ENCODE data around the gene MST1R.
A peak's percentile ranks its signal among the peaks of the same experiment; 100 is the strongest.
"Not testable (repeated sequence)": the region's sequence is repeated elsewhere in the genome, so short reads cannot be mapped to it uniquely, and the experiment has no call there.

The MST1R gene

DNA sequence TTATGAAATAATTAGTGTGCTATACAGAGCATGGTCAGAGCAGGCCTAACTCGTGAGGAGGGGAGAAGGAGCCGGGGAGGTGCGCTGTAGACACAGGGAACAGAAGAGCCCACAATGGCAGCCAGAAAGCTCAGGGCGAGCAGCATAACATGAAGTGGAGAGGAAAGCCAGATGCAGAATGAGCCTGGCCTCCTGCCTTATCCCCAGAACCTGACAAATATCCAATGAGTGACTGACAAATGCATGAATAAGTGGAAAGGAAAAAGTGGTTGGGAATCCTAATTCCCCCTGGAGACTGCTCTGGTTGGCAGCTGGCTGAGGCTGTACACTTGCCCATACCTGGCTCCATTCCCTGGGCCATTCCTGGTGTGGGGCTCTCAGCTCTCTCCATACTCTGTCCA is 9.2 kb upstream of the MST1R start:
- no peak for DNase-seq (ENCODE audit: insufficient read length, low spot score)
- FAIRE-seq, result no peak
- TF ChIP-seq POLR2A (IDR thresholded peaks at IDR 0.05; ENCODE audit: low read depth, low read length), result no peak
- TF ChIP-seq POU2F2 (IDR thresholded peaks at IDR 0.05; ENCODE audit: low read depth, low read length), result no peak
- TF ChIP-seq POLR2AphosphoS5 (IDR thresholded peaks at IDR 0.05; ENCODE audit: low read depth, low read length), result no peak
- TF ChIP-seq PAX5 (IDR thresholded peaks at IDR 0.05; ENCODE audit: insufficient read depth, low read length, severe bottlenecking), result no peak
- no peak for TF ChIP-seq TAF1 (IDR thresholded peaks at IDR 0.05; ENCODE audit: low read depth, low read length)
- TF ChIP-seq SPI1 (IDR thresholded peaks at IDR 0.05; ENCODE audit: low read depth, low read length), result no peak

DNA sequence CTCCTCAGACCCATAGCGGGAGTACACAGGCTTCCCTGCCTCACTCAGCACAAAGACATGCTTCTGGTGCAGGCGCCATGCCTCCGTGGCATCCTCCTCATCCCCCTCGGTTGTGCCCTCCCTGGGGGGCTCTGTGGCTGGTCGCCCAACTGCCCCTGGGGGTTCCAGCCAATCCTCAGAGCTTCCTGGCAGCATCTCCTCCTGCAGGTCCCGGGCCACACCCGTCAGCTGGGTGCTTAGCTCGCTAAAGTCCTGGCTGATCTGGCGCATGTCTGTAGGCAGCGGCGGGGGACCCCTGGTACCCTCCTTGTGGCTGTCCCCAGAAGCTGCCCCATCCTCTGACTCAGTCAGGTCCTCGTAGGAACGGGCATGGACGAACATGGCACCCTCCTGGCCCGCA is 7.9 kb upstream of the MST1R start:
- FAIRE-seq, result no peak
- no peak for DNase-seq (ENCODE audit: insufficient read length, low spot score)

DNA sequence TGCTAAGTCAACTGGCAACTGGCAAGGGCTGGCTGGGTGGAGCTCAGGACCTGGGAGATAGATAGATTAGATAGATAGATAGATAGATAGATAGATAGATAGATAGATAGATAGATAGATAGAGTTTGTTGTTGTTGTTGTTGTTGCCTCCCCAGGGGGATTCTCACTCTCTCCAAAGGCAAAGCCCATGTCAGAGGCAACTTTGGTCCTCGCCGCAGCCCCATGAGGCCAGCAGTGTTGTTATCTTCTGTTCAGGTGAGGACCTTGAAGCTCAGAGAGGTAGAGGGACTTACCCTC is 7.4 kb upstream of the MST1R start:
- TF ChIP-seq PAX5 (IDR thresholded peaks at IDR 0.05; ENCODE audit: insufficient read depth, low read length, severe bottlenecking) (no peak), TAF1 (IDR thresholded peaks at IDR 0.05; ENCODE audit: low read depth, low read length) (no peak), POLR2A (IDR thresholded peaks at IDR 0.05; ENCODE audit: low read depth, low read length) (no peak), POU2F2 (IDR thresholded peaks at IDR 0.05; ENCODE audit: low read depth, low read length) (no peak)
- FAIRE-seq (no peak), DNase-seq (ENCODE audit: insufficient read length, low spot score) (no peak)

More for the DNA sequence above, 7.9 kb upstream of the MST1R start:
- no peak for TF ChIP-seq POU2F2 (IDR thresholded peaks at IDR 0.05; ENCODE audit: low read depth, low read length)
- TF ChIP-seq POLR2A (IDR thresholded peaks at IDR 0.05; ENCODE audit: low read depth, low read length), result no peak
- TF ChIP-seq PAX5 (IDR thresholded peaks at IDR 0.05; ENCODE audit: insufficient read depth, low read length, severe bottlenecking), result no peak
- TF ChIP-seq POLR2AphosphoS5 (IDR thresholded peaks at IDR 0.05; ENCODE audit: low read depth, low read length), result no peak
- TF ChIP-seq TAF1 (IDR thresholded peaks at IDR 0.05; ENCODE audit: low read depth, low read length), result no peak
- no peak for TF ChIP-seq SPI1 (IDR thresholded peaks at IDR 0.05; ENCODE audit: low read depth, low read length)

DNA sequence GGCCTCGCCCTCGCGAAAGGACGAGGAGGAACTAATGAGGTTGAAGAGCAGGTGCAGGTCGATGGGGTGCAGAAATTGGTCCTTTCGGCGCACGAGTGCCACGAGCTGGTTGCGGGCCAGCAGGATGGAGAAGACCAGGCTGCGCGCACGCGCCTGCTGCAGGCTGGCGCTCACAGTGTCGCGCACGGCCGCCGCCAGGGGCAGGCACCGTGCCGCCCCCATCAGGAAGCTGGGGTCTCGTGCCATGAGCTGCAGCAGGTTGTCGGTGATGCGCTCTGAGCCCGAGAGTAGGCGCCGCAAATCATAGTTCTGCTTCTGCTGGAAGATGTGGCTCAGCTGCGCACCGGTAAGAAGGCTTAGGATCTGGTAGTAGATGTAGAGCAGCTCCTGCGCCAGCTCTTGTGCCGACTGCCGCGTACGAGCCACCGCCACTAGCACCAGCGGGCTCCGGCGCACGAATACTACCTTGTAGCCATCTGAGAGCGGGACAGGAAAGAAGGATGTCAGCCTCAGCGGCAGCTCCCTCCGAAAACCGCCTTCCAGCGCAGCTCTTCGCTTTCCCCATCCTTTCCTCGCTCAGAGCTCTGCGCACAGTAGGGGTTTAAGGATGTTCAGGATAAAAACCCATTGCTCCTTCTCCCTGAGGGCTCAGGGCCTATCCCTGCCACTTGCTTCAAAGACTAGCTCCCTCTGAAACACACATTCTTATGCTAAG is 6.9 kb upstream of the MST1R start:
- FAIRE-seq (no peak), DNase-seq (ENCODE audit: insufficient read length, low spot score) (no peak)
- TF ChIP-seq SPI1 (IDR thresholded peaks at IDR 0.05; ENCODE audit: low read depth, low read length), result no peak
- no peak for TF ChIP-seq PAX5 (IDR thresholded peaks at IDR 0.05; ENCODE audit: insufficient read depth, low read length, severe bottlenecking)
- no peak for TF ChIP-seq POU2F2 (IDR thresholded peaks at IDR 0.05; ENCODE audit: low read depth, low read length)
- TF ChIP-seq POLR2A (IDR thresholded peaks at IDR 0.05; ENCODE audit: low read depth, low read length), result no peak
- TF ChIP-seq POLR2AphosphoS5 (IDR thresholded peaks at IDR 0.05; ENCODE audit: low read depth, low read length), result no peak
- TF ChIP-seq TAF1 (IDR thresholded peaks at IDR 0.05; ENCODE audit: low read depth, low read length), result no peak

DNA sequence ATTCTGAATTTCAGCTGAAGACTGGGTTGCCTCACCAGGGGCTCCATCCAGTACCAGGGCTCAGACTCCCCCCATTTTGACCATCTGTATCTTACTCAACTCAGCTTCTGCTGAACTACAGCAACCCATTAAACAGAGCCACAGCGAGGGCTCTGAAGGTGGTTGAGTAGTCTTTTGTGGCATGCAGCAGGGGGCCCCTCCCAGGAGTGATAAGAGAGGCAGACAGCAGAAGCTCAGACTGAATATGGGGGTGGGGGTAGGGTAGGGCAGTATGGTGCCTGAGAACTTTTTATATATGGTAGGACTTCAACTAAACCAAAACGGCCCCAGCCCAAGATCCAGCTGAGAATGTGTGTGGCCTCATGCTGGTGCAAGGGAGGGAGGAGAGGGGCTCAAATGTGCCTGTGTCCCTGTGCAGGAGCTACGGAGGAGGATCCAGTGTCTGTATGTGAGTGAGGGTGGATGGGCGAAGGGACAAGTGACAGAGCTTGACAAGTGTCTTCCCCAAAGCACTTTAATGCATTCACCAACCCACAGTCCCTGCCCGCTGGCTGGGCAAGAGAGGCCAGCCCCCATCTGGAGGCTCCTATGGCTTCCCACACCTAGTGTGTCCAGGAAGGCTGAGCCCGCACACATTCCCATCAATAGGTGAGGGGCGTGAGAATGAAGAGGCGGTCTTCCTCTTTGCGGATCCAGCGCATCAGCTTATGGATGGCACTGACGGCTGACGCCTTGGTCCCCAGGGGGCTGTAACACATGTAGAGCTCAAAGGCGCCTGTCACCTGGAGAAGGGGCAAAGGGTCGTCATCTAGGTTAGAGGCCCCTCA is 4.9 kb upstream of the MST1R start:
- DNase-seq (ENCODE audit: insufficient read length, low spot score), result no peak
- no peak for FAIRE-seq
- TF ChIP-seq PAX5 (IDR thresholded peaks at IDR 0.05; ENCODE audit: insufficient read depth, low read length, severe bottlenecking) (no peak), SPI1 (IDR thresholded peaks at IDR 0.05; ENCODE audit: low read depth, low read length) (no peak), POLR2A (IDR thresholded peaks at IDR 0.05; ENCODE audit: low read depth, low read length) (no peak), POU2F2 (IDR thresholded peaks at IDR 0.05; ENCODE audit: low read depth, low read length) (no peak), TAF1 (IDR thresholded peaks at IDR 0.05; ENCODE audit: low read depth, low read length) (no peak), POLR2AphosphoS5 (IDR thresholded peaks at IDR 0.05; ENCODE audit: low read depth, low read length) (no peak)

DNA sequence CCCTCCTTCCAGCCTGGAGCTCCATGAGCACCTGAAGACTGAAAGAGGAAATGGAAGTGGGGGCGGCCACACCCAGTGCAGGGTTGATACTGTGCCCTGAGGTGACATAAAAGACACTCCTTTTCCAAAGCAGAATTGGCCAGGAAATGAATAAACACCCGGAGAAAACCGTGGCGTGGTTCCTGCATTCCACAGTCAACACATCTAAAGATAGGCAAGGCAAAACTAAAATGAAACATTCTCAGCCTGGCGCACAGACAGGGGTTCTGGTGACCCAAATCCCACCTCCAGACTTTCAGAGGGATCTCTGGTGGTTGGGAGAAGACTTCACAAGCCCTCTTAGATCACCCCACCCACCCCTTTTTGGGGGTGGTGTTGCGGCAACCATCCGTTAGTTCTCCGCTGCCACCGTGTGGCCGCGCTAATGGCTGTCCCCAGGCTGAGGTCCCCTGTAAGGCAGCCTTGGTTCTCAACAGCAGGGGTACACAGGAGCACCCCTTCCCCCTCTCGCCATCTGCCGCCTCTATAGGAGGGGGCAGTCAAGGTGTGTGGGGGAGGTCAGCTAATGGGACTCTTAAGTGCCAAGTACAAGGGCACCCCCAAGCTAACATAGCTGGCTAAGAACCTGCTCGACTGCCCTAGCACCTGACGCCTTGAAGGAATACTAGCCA is 2.5 kb upstream of the MST1R start:
- DNase-seq (ENCODE audit: insufficient read length, low spot score) (peak; percentile 79), FAIRE-seq (peak; percentile 98)
- no peak for TF ChIP-seq POU2F2 (IDR thresholded peaks at IDR 0.05; ENCODE audit: low read depth, low read length)
- TF ChIP-seq SPI1 (IDR thresholded peaks at IDR 0.05; ENCODE audit: low read depth, low read length), result peak; percentile 84
- no peak for TF ChIP-seq PAX5 (IDR thresholded peaks at IDR 0.05; ENCODE audit: insufficient read depth, low read length, severe bottlenecking)
- no peak for TF ChIP-seq POLR2A (IDR thresholded peaks at IDR 0.05; ENCODE audit: low read depth, low read length)
- no peak for TF ChIP-seq TAF1 (IDR thresholded peaks at IDR 0.05; ENCODE audit: low read depth, low read length)
- no peak for TF ChIP-seq POLR2AphosphoS5 (IDR thresholded peaks at IDR 0.05; ENCODE audit: low read depth, low read length)

DNA sequence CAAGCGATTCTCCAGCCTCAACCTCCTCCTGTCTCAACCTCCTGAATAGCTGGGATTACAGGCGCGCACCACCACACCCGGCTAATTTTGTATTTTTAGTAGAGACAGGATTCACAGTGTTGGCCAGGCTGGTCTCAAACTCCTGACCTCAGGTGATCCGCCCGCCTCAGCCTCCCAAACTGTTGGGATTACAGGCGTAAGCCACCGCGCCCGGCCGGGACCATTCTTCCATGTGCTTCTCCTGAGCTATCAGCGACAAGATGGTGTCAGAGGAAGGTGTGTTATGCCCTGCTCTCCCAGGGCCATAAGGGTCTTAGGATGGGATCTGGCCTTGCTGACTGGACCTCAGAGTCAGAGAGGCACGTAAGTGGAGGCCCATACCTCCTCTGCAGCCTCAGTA is 775 bp upstream of the MST1R start:
- not testable (repeated sequence) for FAIRE-seq; DNase-seq (ENCODE audit: insufficient read length, low spot score)

DNA sequence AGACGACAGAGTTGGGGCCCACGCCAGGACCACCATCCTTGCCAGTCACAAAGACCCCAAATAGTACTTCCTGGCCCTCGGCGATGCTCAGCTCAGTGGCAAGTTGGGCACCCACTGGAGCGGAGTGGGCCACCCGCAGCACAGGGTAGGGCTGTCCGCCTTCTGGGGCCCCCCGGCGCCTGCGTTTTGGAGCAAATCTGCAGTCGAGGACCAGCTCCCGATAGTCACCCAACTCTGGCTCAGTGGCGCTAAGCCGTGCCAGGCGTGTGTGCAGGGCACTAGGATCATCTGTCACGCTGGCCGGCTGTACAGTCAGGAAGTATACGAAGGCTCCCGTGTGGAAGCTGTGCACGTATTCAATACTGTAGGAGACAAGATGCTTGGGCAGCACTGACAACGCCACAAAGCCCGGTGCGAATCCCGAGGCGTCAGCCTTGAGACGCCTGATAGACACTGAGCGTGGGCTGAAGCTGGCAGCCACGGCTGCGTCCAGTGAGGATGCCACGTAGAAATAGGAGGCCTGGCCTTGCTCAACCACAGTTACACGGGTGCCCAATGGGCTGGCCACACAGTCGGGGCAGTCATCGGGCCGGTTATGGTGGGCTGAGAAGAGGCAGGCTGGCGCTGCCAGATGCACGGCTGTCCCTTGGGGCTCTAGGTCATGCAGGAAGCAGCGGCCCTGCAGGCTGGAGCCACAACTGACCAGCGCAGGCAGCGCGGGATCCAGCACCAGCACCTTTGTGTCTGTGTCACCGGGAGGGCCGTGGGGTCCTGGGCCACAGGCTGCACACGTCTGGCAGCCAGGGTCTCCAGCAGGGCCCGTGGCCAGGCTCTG is 945 bp downstream of the MST1R start:
- FAIRE-seq, result peak; percentile 16
- DNase-seq (ENCODE audit: insufficient read length, low spot score), result no peak
- TF ChIP-seq POLR2AphosphoS5 (IDR thresholded peaks at IDR 0.05; ENCODE audit: low read depth, low read length) (no peak), POLR2A (IDR thresholded peaks at IDR 0.05; ENCODE audit: low read depth, low read length) (no peak), POU2F2 (IDR thresholded peaks at IDR 0.05; ENCODE audit: low read depth, low read length) (no peak), SPI1 (IDR thresholded peaks at IDR 0.05; ENCODE audit: low read depth, low read length) (no peak), PAX5 (IDR thresholded peaks at IDR 0.05; ENCODE audit: insufficient read depth, low read length, severe bottlenecking) (no peak), TAF1 (IDR thresholded peaks at IDR 0.05; ENCODE audit: low read depth, low read length) (no peak)
